Endometrial microvascular endothelial cells (primary cell): ENCODE results near the gene GTF2H3. TPM values are rescaled to one million over a fixed set of nuclear protein-coding genes. Genes with fewer than 3 reads are reported as not detected.
"Not testable (repeated sequence)": the region's sequence is repeated elsewhere in the genome, so short reads cannot be mapped to it uniquely, and the experiment has no call there.

ENCODE experiments used
- in situ Hi-C: cut with HindIII; loops from 2 replicates; pipeline ENCODE4 v1.10.0; 2017; ENCODE audit warnings: low sequenced_read_pairs, low pct_unique_long_range_greater_than_20kb; ENCODE audit errors: inconsistent ontology term
- total RNA-seq: library from RNA; depleted of rRNA; stranded (reverse); fragments of >200 nt; gene quantifications from one replicate; pipeline ENCODE4 v1.2.3, GENCODE V29; 2015; ENCODE audit errors: inconsistent ontology term

The GTF2H3 gene
- total RNA-seq, result 35.0 TPM

- in situ Hi-C loops, result no loop called here
Measured at GRCh38 chr12:123633379-123634141, at the start of gene GTF2H3, which contains the start of gene EIF2B1. Gene GTF2H3, plus strand, starts transcription at chr12:123633829. Its CDS starts 31 bp downstream, at chr12:123633860. Gene EIF2B1, minus strand, starts transcription at chr12:123633686. Its CDS starts 129 bp downstream, at chr12:123633557.

- in situ Hi-C loops, result no loop called here
Measured at GRCh38 chr12:123591702-123592481, 41.7 kb upstream of the GTF2H3 start.

GRCh38 chr12:123595729-123596128 is 37.9 kb upstream of the GTF2H3 start:
- in situ Hi-C loops, result no loop called here

GRCh38 chr12:123597100-123597499 is 36.5 kb upstream of the GTF2H3 start:
- in situ Hi-C loops, result no loop called here

- in situ Hi-C loops, result no loop called here
Measured at GRCh38 chr12:123598522-123598921, 35.1 kb upstream of the GTF2H3 start.

- in situ Hi-C loops, result no loop called here
Measured at GRCh38 chr12:123599310-123599709, 34.3 kb upstream of the GTF2H3 start.

- in situ Hi-C loops, result no loop called here
Measured at GRCh38 chr12:123599721-123600120, 33.9 kb upstream of the GTF2H3 start.

- in situ Hi-C loops, result no loop called here
Measured at GRCh38 chr12:123601602-123602489, 31.8 kb upstream of the GTF2H3 start, which contains the start of gene DDX55. Gene DDX55, plus strand, starts transcription at chr12:123602099. Its CDS starts 50 bp downstream, at chr12:123602149.

GRCh38 chr12:123602651-123603195 is 30.9 kb upstream of the GTF2H3 start:
- in situ Hi-C loops, result no loop called here

GRCh38 chr12:123603495-123603894 is 30.1 kb upstream of the GTF2H3 start:
- in situ Hi-C loops, result not testable (repeated sequence)

GRCh38 chr12:123607756-123608155 is 25.9 kb upstream of the GTF2H3 start:
- in situ Hi-C loops, result no loop called here

GRCh38 chr12:123608182-123608581 is 25.4 kb upstream of the GTF2H3 start:
- in situ Hi-C loops, result no loop called here

- in situ Hi-C loops, result no loop called here
Measured at GRCh38 chr12:123614110-123614509, 19.5 kb upstream of the GTF2H3 start.

GRCh38 chr12:123614531-123614930 is 19.1 kb upstream of the GTF2H3 start:
- in situ Hi-C loops, result no loop called here

- in situ Hi-C loops, result no loop called here
Measured at GRCh38 chr12:123617144-123617543, 16.5 kb upstream of the GTF2H3 start.

GRCh38 chr12:123617580-123617979 is 16.0 kb upstream of the GTF2H3 start:
- in situ Hi-C loops, result no loop called here

GRCh38 chr12:123621101-123621500 is 12.5 kb upstream of the GTF2H3 start:
- in situ Hi-C loops, result no loop called here

GRCh38 chr12:123621619-123622530 is 11.8 kb upstream of the GTF2H3 start:
- in situ Hi-C loops, result no loop called here
